HG03196 (cell line): ENCODE data around the gene JAK2.
"Not testable (repeated sequence)": the region's sequence is repeated elsewhere in the genome, so short reads cannot be mapped to it uniquely, and the experiment has no call there.

Experiments
- ATAC-seq: cut with Tn5 transposase; IDR thresholded peaks from one replicate; pipeline ENCODE4 v1.9.1; 2021; ENCODE audit not compliant: unreplicated experiment

JAK2 gene

GRCh38 chr9:4980086-4980727, 4.9 kb upstream of the JAK2 start:
- no peak for ATAC-seq

- ATAC-seq: no peak
These were observed 2.2 kb upstream of the JAK2 start for GRCh38 chr9:4982721-4983482.

- no peak for ATAC-seq
These were observed 1.4 kb upstream of the JAK2 start for GRCh38 chr9:4983601-4984165.

- peak; percentile 2 for ATAC-seq
These were observed 876 bp upstream of the JAK2 start for GRCh38 chr9:4984171-4984620.

- ATAC-seq: peak; percentile 21
These were observed 554 bp downstream of the JAK2 start for GRCh38 chr9:4985386-4986266.

GRCh38 chr9:4986296-4986695, 1.2 kb downstream of the JAK2 start:
- ATAC-seq: no peak

GRCh38 chr9:4986783-4987182, 1.7 kb downstream of the JAK2 start:
- no peak for ATAC-seq

- ATAC-seq: no peak
These were observed 2.9 kb downstream of the JAK2 start for GRCh38 chr9:4987961-4988421.

- ATAC-seq: no peak
These were observed 7.8 kb downstream of the JAK2 start for GRCh38 chr9:4992872-4993271.

- no peak for ATAC-seq
These were observed 9.3 kb downstream of the JAK2 start for GRCh38 chr9:4994166-4994890.

GRCh38 chr9:4997196-4997595, 12.1 kb downstream of the JAK2 start:
- ATAC-seq: no peak

GRCh38 chr9:4997631-4998030, 12.6 kb downstream of the JAK2 start:
- no peak for ATAC-seq

- ATAC-seq: no peak
These were observed 17.7 kb downstream of the JAK2 start for GRCh38 chr9:5002811-5003210.

GRCh38 chr9:5004481-5004880, 19.4 kb downstream of the JAK2 start:
- ATAC-seq: no peak

- no peak for ATAC-seq
These were observed 23.1 kb downstream of the JAK2 start for GRCh38 chr9:5008202-5008601.

GRCh38 chr9:5013374-5013773, 28.3 kb downstream of the JAK2 start:
- no peak for ATAC-seq

- no peak for ATAC-seq
These were observed 30.9 kb downstream of the JAK2 start for GRCh38 chr9:5015934-5016333.

GRCh38 chr9:5025416-5025815, 40.3 kb downstream of the JAK2 start:
- no peak for ATAC-seq

GRCh38 chr9:5031941-5032340, 46.9 kb downstream of the JAK2 start:
- ATAC-seq: not testable (repeated sequence)

GRCh38 chr9:5040730-5041389, 55.8 kb downstream of the JAK2 start:
- no peak for ATAC-seq
